Pancreas (tissue), 10 donors: ENCODE data around the gene B3GNT8. TPM values are rescaled to one million over a fixed set of nuclear protein-coding genes. Genes with fewer than 3 reads are reported as not detected.

Source experiments
- ATAC-seq, 4 donors: fragments of 200-7000 bp; cut with Tn5 transposase; one replicate each; pipeline versions ENCODE4 v1.8.0 to v1.9.1; 2020; ENCODE audit warnings: mild to moderate bottlenecking in 4 of 4, moderate library complexity in 4 of 4
- DNase-seq, 6 donors: peaks; one replicate each; pipeline ENCODE4 v3.0.0-alpha.2; 2020
- FAIRE-seq: peaks from 2 replicates; lab custom pipeline; 2012; peaks lifted over from hg19 to GRCh38; lab: Jason Lieb, UNC
- H3K27ac ChIP-seq, 4 donors: fragments of 200-600 bp; sonication (generic); 1 replicate in 3 of 4; 2 replicates in 1 of 4; pipeline versions ENCODE4 v1.5.0 to v1.8.0; 2020
- H3K27me3 ChIP-seq, 4 donors: fragments of 200-600 bp; one replicate each; pipeline ENCODE4 v1.8.0; 2021
- H3K36me3 ChIP-seq, 3 donors: fragments of 200-600 bp; sonication (generic) in 1 of 3; one replicate each; pipeline versions ENCODE4 v1.5.0 to v1.8.0; 2020 to 2021
- H3K4me1 ChIP-seq, 3 donors: fragments of 200-600 bp; one replicate each; pipeline ENCODE4 v1.8.0; 2021
- H3K4me3 ChIP-seq, 4 donors: fragments of 200-600 bp; sonication (generic) in 2 of 4; one replicate each; pipeline versions ENCODE4 v1.5.0 to v1.8.0; 2020 to 2021
- H3K9me3 ChIP-seq, 4 donors: fragments of 200-600 bp; one replicate each; pipeline ENCODE4 v1.8.0; 2021
- WGBS, 2 donors: extraction: QIAGEN DNeasy Blood & Tissue Kit; methylation state at CpG; one replicate each; pipeline ENCODE4 v1.1.7; 2013; 5-methylcytosine and 5-hydroxymethylcytosine counted together
- intact Hi-C, 3 donors: fragments of 100-400 bp; cut with DNase I; formaldehyde crosslinking; loops; one replicate each; pipeline versions ENCODE4 v1.11.1 to v1.14.2; 2022
- polyA plus RNA-seq, 2 donors: library from polyadenylated mRNA; stranded (reverse); fragments of 200-250 nt; gene quantifications; one replicate each; pipeline ENCODE4 v1.2.3, GENCODE V29; 2013
- total RNA-seq, 6 donors: library from RNA; stranded (reverse); fragmentation: NEBNext Ultra II Directional in 4 of 6; extraction: Animal tissue kit (Norgen Biotek cat#: 25700) in 4 of 6; gene quantifications; one replicate each; pipeline versions ENCODE4 v1.2.1 to v1.2.4, GENCODE V29; 2021 to 2023
- TF ChIP-seq, protein P1 (sequence below), 4 donors: fragments of 200-600 bp; sonication (generic) in 3 of 4; IDR thresholded peaks; one replicate each; pipeline versions ENCODE4 v1.5.0 to v1.8.0; 2021; ENCODE audit warnings: antibody characterized with exemption in 4 of 4
- donor health status: healthy with polysubstance abuse.
- donor health status: DM: no; HTN: no; CAD: no; lungs with moderate emphysema.
- donor health status: DM: no; HTN: no; CAD: no.
- donor health status: control.
- donor health status: control.
- donor health status: Bipolar disorder and iron deficiency.
- donor health status: DM: yes; HTN: yes; CAD: no.
- donor health status: DM: no; HTN: no; CAD: no.
- donor health status: DM: no; HTN: no; CAD: no.
- donor health status: DM: yes; HTN: yes; CAD: no.

Gene B3GNT8
- total and polyA plus RNA-seq, 8 donors = 0.41 to 4.5 (median 1.5) TPM

DNA sequence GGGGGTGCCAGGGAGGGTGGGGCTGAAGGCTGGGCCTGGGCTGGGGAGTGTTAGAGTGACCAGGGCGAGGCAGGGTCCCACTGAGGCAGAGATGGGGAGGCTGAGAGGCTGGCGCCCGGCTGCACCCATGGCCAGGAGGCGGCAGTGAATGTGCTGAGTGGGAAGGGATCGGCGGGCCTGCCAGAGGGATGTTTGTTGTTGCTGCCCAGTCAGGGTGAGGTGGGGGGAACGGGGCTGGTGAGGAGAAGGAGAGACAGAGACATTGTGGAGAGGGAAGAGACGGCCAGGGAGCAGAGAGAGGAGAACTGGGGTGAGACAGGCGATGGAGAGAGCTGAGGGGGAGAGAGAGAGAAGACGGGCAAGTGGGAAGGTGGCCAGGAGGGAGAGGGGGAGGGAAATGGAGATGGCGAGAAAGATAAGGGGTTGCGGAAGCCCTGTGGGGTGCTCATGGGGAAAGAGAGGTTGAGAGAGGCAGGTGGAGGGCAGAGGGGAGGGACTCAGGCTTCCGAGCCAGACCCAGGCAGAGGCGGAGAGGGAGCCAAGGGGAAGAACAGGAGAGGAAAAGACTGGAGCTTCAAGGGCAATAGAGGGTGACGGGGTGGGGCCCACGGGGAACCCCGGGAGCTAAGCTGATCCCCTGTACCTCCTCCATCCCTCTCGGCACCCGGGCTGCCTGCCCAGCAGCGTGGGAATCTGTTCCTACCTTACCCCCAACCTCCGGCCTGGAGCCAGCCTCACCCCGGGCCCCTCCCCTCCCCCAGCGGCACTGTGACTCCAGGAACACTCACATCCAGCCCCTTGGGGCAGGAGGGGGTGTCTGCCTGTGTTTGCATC lies 690 bp upstream of the B3GNT8 start:
- 42 to 49% methylated on average over 14 to 23 of the region's 23 CpGs for WGBS, 2 donors
- FAIRE-seq = no peak
- intact Hi-C loops = no loop called here

DNA sequence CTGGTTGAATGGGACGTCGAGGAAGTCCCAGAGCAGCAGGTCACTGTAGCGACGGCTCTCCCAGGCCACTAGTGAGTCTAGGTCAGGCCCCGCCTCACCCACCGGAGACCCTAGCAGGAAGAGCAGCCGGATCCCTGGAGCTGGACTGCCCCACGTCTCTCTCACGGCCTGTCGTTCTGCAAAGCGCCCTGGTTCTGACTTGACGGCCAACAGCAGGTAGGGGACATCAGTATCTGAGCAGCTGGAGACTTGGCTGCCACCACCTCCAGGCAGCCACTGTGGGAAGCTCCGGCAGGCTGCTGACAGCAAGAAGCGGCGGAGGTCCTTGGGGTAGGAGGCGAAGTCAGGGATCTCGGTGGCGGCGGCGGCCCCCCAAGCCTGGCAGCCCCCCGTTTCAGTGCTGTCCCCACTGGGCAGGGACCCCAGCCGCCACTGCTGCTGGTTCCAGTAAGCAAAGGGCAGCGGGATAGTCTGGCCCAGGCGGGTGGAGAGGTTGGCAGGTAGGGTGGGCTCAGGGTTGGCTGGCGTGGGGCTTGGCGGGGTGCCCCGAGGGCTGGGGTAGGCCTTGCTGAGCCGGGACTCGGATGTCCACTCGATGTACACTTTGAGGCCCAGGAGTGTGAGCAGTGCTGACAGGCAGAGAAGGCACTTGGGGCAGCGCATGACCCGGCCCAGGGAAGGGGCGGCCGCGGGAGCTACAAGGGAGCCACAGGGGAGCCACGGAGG lies 895 bp downstream of the B3GNT8 start:
- Histone ChIP-seq H3K4me1 (no peaks in the 10 kb centered on the region), H3K9me3 (no peaks in the 10 kb centered on the region), H3K27me3 (no peaks in the 10 kb centered on the region), H3K4me3 (peak overlapping the region in 2 of 4 donors; percentile 29 to 40), H3K27ac (peak overlapping the region in 3 of 4 donors; percentile 47 to 83 (median 74)), H3K36me3 (peaks cover 0 to 39% (median 21%) of the 10 kb centered on the region in 3 donors)
- TF ChIP-seq, protein P1, sequence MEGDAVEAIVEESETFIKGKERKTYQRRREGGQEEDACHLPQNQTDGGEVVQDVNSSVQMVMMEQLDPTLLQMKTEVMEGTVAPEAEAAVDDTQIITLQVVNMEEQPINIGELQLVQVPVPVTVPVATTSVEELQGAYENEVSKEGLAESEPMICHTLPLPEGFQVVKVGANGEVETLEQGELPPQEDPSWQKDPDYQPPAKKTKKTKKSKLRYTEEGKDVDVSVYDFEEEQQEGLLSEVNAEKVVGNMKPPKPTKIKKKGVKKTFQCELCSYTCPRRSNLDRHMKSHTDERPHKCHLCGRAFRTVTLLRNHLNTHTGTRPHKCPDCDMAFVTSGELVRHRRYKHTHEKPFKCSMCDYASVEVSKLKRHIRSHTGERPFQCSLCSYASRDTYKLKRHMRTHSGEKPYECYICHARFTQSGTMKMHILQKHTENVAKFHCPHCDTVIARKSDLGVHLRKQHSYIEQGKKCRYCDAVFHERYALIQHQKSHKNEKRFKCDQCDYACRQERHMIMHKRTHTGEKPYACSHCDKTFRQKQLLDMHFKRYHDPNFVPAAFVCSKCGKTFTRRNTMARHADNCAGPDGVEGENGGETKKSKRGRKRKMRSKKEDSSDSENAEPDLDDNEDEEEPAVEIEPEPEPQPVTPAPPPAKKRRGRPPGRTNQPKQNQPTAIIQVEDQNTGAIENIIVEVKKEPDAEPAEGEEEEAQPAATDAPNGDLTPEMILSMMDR (IDR thresholded peaks at IDR 0.05) = no peak
- intact Hi-C loops = no loop called here
- FAIRE-seq (no peak), DNase-seq (peak in 2 of 6 donors; percentile 67 to 74), ATAC-seq (peak in 1 of 4 donors; percentile 7)
- 87 to 89% methylated on average over 33 to 36 of the region's 36 CpGs for WGBS, 2 donors

More for the DNA sequence above, 690 bp upstream of the B3GNT8 start:
- peak in 4 of 6 donors; percentile 48 to 78 (median 58) for DNase-seq
- TF ChIP-seq, protein P1 (IDR thresholded peaks at IDR 0.05) = no peak
- Histone ChIP-seq H3K4me3 (peak overlapping the region in 2 of 4 donors; percentile 29 to 40), H3K4me1 (no peaks in the 10 kb centered on the region), H3K36me3 (peaks cover 0 to 29% (median 16%) of the 10 kb centered on the region in 3 donors), H3K27ac (peak overlapping the region; percentile 60 to 83 (median 69)), H3K27me3 (no peaks in the 10 kb centered on the region), H3K9me3 (no peaks in the 10 kb centered on the region)
- peak; percentile 45 to 56 (median 52) for ATAC-seq

DNA sequence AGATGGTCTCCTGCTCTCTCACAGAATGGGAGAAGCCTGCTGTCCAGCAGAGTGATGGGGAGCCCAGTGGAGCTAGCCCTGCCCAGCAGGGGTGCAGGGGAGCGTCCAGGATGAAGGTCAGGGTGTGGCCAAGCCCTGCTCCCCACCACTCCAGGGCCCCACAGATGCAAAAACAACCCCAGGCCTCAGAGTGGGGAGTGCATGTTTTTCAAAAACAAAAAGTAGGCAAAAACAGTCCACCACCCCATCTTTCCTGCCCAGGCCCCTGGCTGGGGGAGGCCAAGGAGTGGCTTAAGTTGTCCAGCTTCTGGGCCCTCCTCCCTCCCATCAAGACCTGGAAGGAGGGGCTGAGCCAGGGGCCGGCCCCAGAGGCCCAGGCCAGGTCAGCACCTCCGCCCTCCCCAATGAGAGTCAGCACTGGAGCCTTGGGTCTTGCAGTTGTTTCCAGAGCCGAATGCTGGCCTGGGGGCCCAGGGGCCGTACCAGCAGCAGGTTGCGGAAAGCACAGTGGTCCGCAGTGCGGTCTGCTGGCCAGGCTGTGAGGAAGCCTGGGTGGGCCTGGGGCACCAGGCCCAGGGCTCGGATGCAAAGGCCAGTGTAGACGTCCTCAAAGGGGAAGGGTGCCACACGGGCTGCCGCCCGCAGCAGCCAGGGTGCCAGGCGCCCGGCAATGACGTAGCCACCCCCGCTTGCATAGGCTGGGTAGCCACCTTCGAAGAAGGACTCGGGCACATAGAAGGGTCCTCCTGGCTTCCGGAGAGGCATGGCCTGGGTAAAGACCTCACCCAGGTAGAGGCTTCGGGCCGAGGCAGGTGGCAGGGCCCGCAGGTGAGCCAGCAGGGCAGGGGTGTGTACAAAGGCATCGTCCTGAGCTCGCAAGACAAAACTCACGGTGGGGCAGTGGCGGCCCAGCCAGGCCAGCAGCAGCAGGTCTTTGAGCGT lies 1.7 kb downstream of the B3GNT8 start:
- no peaks in the 10 kb centered on the region for H3K4me1 ChIP-seq
- 94% methylated on average over 28 of the region's 28 CpGs for WGBS, 2 donors

More for the DNA sequence above, 1.7 kb downstream of the B3GNT8 start:
- TF ChIP-seq, protein P1 (IDR thresholded peaks at IDR 0.05) = no peak
- ATAC-seq = no peak
- H3K9me3 ChIP-seq = no peaks in the 10 kb centered on the region
- no peak overlapping the region for H3K27ac ChIP-seq
- DNase-seq = peak in 1 of 6 donors; percentile 36
- no peaks in the 10 kb centered on the region for H3K27me3 ChIP-seq
- FAIRE-seq = no peak
- intact Hi-C loops = no loop called here
- no peak overlapping the region for H3K4me3 ChIP-seq
- peaks cover 0 to 43% (median 25%) of the 10 kb centered on the region in 3 donors for H3K36me3 ChIP-seq
